ENCODE measurements around the gene CD2.

Gene CD2

GRCh38 chr1:116760996-116761665 lies 6.9 kb downstream of the CD2 start:
- TF ChIP-seq YY1 (IDR thresholded peaks at IDR 0.05; ENCODE audit: low read depth) (no peak), CREB1 (IDR thresholded peaks at IDR 0.05; ENCODE audit: low read depth) (no peak), TEAD4 (IDR thresholded peaks at IDR 0.05) (no peak), CEBPB (IDR thresholded peaks at IDR 0.05) (no peak), EGR1 (IDR thresholded peaks at IDR 0.05) (no peak), EP300 (IDR thresholded peaks at IDR 0.05; ENCODE audit: borderline replicate concordance) (no peak), NFIC (IDR thresholded peaks at IDR 0.05) (no peak), REST (IDR thresholded peaks at IDR 0.05; ENCODE audit: low read depth) (no peak), FOXM1 (IDR thresholded peaks at IDR 0.05; ENCODE audit: borderline replicate concordance, low read depth) (no peak), ZBTB7A (IDR thresholded peaks at IDR 0.05; ENCODE audit: low read depth) (no peak), TAF1 (IDR thresholded peaks at IDR 0.05; ENCODE audit: low read depth) (no peak), RAD21 (IDR thresholded peaks at IDR 0.05; ENCODE audit: low read depth) (no peak)
- TF ChIP-seq, protein P1, sequence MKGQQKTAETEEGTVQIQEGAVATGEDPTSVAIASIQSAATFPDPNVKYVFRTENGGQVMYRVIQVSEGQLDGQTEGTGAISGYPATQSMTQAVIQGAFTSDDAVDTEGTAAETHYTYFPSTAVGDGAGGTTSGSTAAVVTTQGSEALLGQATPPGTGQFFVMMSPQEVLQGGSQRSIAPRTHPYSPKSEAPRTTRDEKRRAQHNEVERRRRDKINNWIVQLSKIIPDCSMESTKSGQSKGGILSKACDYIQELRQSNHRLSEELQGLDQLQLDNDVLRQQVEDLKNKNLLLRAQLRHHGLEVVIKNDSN (IDR thresholded peaks at IDR 0.05), result no peak

GRCh38 chr1:116762281-116762680 lies 8.1 kb downstream of the CD2 start:
- TF ChIP-seq EGR1 (IDR thresholded peaks at IDR 0.05), result no peak
- no peak for TF ChIP-seq NFIC (IDR thresholded peaks at IDR 0.05)
- TF ChIP-seq CREB1 (IDR thresholded peaks at IDR 0.05; ENCODE audit: low read depth), result no peak
- TF ChIP-seq TCF12 (IDR thresholded peaks at IDR 0.05; ENCODE audit: low read depth), result no peak
- TF ChIP-seq EP300 (IDR thresholded peaks at IDR 0.05; ENCODE audit: borderline replicate concordance), result no peak
- TF ChIP-seq FOXM1 (IDR thresholded peaks at IDR 0.05; ENCODE audit: borderline replicate concordance, low read depth), result no peak
- no peak for TF ChIP-seq CEBPB (IDR thresholded peaks at IDR 0.05)
- no peak for TF ChIP-seq REST (IDR thresholded peaks at IDR 0.05; ENCODE audit: low read depth)
- TF ChIP-seq, protein P1 (IDR thresholded peaks at IDR 0.05), result no peak
- TF ChIP-seq TEAD4 (IDR thresholded peaks at IDR 0.05), result no peak
- TF ChIP-seq TAF1 (IDR thresholded peaks at IDR 0.05; ENCODE audit: low read depth), result no peak
- TF ChIP-seq YY1 (IDR thresholded peaks at IDR 0.05; ENCODE audit: low read depth), result no peak

DNA sequence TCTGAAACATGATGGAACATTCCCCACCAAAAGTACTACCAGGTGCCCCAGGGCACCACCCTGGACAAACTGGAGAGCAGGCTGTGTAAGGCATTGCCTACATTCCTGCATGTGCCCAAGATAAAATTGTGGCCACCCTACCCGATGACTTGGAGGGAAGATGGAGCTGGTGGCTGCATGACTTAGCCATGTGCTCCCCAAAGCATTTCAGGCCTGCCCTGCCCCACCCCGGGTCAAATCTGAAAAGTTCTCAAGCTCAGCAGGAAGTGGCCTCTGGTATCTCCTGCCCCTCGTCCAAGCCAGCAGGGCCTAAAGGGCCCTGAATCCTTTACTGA lies 8.5 kb downstream of the CD2 start:
- no peak for TF ChIP-seq EGR1 (IDR thresholded peaks at IDR 0.05)
- TF ChIP-seq FOXM1 (IDR thresholded peaks at IDR 0.05; ENCODE audit: borderline replicate concordance, low read depth), result no peak
- no peak for TF ChIP-seq ZBTB7A (IDR thresholded peaks at IDR 0.05; ENCODE audit: low read depth)
- no peak for TF ChIP-seq TEAD4 (IDR thresholded peaks at IDR 0.05)
- no peak for TF ChIP-seq CREB1 (IDR thresholded peaks at IDR 0.05; ENCODE audit: low read depth)
- TF ChIP-seq, protein P1 (IDR thresholded peaks at IDR 0.05), result no peak
- TF ChIP-seq MAX (IDR thresholded peaks at IDR 0.05), result no peak
- no peak for TF ChIP-seq CEBPB (IDR thresholded peaks at IDR 0.05)
- no peak for TF ChIP-seq RAD21 (IDR thresholded peaks at IDR 0.05; ENCODE audit: low read depth)
- no peak for TF ChIP-seq EP300 (IDR thresholded peaks at IDR 0.05; ENCODE audit: borderline replicate concordance)
- TF ChIP-seq YY1 (IDR thresholded peaks at IDR 0.05; ENCODE audit: low read depth), result no peak

GRCh38 chr1:116763116-116763786 lies 9.0 kb downstream of the CD2 start:
- TF ChIP-seq RAD21 (IDR thresholded peaks at IDR 0.05; ENCODE audit: low read depth), result no peak
- no peak for TF ChIP-seq CREB1 (IDR thresholded peaks at IDR 0.05; ENCODE audit: low read depth)
- no peak for TF ChIP-seq TCF12 (IDR thresholded peaks at IDR 0.05; ENCODE audit: low read depth)
- no peak for TF ChIP-seq YY1 (IDR thresholded peaks at IDR 0.05; ENCODE audit: low read depth)
- no peak for TF ChIP-seq CEBPB (IDR thresholded peaks at IDR 0.05)
- TF ChIP-seq ZBTB7A (IDR thresholded peaks at IDR 0.05; ENCODE audit: low read depth), result no peak
- no peak for TF ChIP-seq FOXM1 (IDR thresholded peaks at IDR 0.05; ENCODE audit: borderline replicate concordance, low read depth)
- no peak for TF ChIP-seq EGR1 (IDR thresholded peaks at IDR 0.05)
- no peak for TF ChIP-seq EP300 (IDR thresholded peaks at IDR 0.05; ENCODE audit: borderline replicate concordance)
- no peak for TF ChIP-seq REST (IDR thresholded peaks at IDR 0.05; ENCODE audit: low read depth)
- TF ChIP-seq TEAD4 (IDR thresholded peaks at IDR 0.05), result no peak
- no peak for TF ChIP-seq MAX (IDR thresholded peaks at IDR 0.05)
- TF ChIP-seq, protein P1 (IDR thresholded peaks at IDR 0.05), result no peak
- no peak for TF ChIP-seq NFIC (IDR thresholded peaks at IDR 0.05)

Data from Ishikawa (cell line).